Lung (tissue), 12 donors: ENCODE results near the gene DRC7. TPM values are rescaled to one million over a fixed set of nuclear protein-coding genes. Genes with fewer than 3 reads are reported as not detected.

Experiments used
- ATAC-seq: fragments of 200-7000 bp; cut with Tn5 transposase; one replicate; pipeline ENCODE4 v1.9.1; 2020; ENCODE audit warnings: moderate number of reproducible peaks; ENCODE audit not compliant: insufficient read depth, low FRiP score
- DNase-seq, 3 donors: peaks; one replicate each; pipeline ENCODE4 v3.0.0-alpha.2; 2013 to 2017
- H3K27ac ChIP-seq, 2 donors: one replicate each; pipeline ENCODE4 v1.5.1; 2013; ENCODE audit warnings: mild to moderate bottlenecking in 2 of 2, moderate library complexity in 2 of 2, control low read depth in 1 of 2, inconsistent platforms in 1 of 2, low read depth in 1 of 2, low read length in 1 of 2
- H3K27me3 ChIP-seq, 3 donors: one replicate each; pipeline ENCODE4 v1.5.1; 2013; ENCODE audit warnings: low read length in 2 of 3; ENCODE audit not compliant: control insufficient read depth in 3 of 3, insufficient read depth in 3 of 3
- H3K36me3 ChIP-seq, 4 donors: one replicate each; pipeline ENCODE4 v1.5.1; 2013; ENCODE audit warnings: low read length in 4 of 4, mild to moderate bottlenecking in 1 of 4, moderate library complexity in 1 of 4; ENCODE audit not compliant: control insufficient read depth in 4 of 4, insufficient read depth in 4 of 4
- H3K4me1 ChIP-seq, 5 donors: one replicate each; pipeline ENCODE4 v1.5.1; 2013; ENCODE audit warnings: low read length in 5 of 5, mild to moderate bottlenecking in 2 of 5, moderate library complexity in 1 of 5; ENCODE audit not compliant: control insufficient read depth in 5 of 5, insufficient read depth in 5 of 5
- H3K4me3 ChIP-seq: one replicate; pipeline ENCODE4 v1.5.1; 2013; ENCODE audit warnings: mild to moderate bottlenecking, control low read depth, moderate library complexity
- H3K9ac ChIP-seq, 2 donors: one replicate each; pipeline ENCODE4 v1.5.1; 2013; ENCODE audit warnings: low read length in 2 of 2, control low read depth in 1 of 2; ENCODE audit not compliant: insufficient read depth in 1 of 2
- H3K9me3 ChIP-seq, 4 donors: one replicate each; pipeline ENCODE4 v1.5.1; 2013; ENCODE audit warnings: low read length in 3 of 4, mild to moderate bottlenecking in 1 of 4, moderate library complexity in 1 of 4; ENCODE audit not compliant: control insufficient read depth in 4 of 4, insufficient read depth in 3 of 4
- WGBS, 2 donors: extraction: QIAGEN DNeasy Blood & Tissue Kit; methylation state at CpG; one replicate each; pipeline ENCODE4 v1.1.7; 2013; 5-methylcytosine and 5-hydroxymethylcytosine counted together
- polyA plus RNA-seq, 2 donors: library from polyadenylated mRNA; stranded (reverse); fragments of 200-250 nt; gene quantifications; one replicate each; pipeline ENCODE4 v1.2.1, GENCODE V29; 2013
- total RNA-seq, 2 donors: library from RNA; depleted of rRNA in 1 of 2; stranded (reverse); fragments of >200 nt in 1 of 2; gene quantifications; one replicate each; pipeline ENCODE4 v1.2.1, GENCODE V29; 2014 to 2021
- TF ChIP-seq, protein P1 (sequence below): IDR thresholded peaks from 2 replicates; pipeline ENCODE4 v1.5.1; 2012; ENCODE audit warnings: mild to moderate bottlenecking; ENCODE audit errors: control extremely low read depth, extremely low read depth
- donor health status: control.
- donor health status: control.
- donor health status: Bipolar disorder and iron deficiency.
- donor health status: healthy.
- donor health status: DM: yes; HTN: yes; CAD: no.

Gene DRC7
- total and polyA plus RNA-seq, 4 donors: 2.5 to 10.9 (median 6.4) TPM

DNA sequence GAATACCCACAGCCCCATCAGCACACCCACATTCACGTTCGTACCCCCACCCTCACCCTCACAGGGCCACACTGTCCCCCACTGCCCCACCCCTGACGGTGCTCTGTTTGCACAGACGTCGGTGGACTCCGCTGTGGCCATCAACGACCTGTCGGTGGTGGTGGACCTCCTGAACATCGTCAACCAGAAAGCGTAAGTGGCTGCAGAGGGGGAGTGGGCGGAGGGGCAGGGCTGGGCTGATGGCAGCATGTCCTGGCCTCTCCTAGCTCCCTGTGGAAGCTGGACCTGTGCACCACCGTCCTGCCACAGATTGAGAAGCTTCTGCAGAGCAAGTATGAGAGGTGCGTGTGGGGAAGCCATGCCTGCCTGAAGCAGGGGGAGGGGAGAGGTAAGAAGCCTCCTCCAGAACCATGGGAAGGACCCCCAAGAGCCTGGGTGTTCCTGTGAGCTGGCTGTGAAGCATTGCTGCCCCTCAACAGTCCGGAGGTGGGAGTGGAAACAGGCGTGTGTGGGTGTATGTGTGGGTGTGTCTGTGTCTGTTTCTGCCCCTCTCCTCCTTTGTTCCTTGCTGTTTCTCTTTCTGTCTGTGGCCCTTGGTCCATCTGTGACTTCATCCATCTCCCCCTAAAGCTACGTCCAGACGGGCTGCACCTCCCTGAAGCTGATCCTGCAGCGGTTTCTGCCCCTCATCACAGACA is 61.3 kb downstream of the DRC7 start:
- no peaks in the 10 kb centered on the region for H3K9me3 ChIP-seq
- DNase-seq (peak in 1 of 3 donors; percentile 2), ATAC-seq (no peak)
- H3K36me3 ChIP-seq: peaks cover 0 to 60% (median 14%) of the 10 kb centered on the region in 4 donors
- H3K4me1 ChIP-seq: peaks cover 0 to 4% (median 0%) of the 10 kb centered on the region in 5 donors
- no peaks in the 10 kb centered on the region for H3K27me3 ChIP-seq
- H3K4me3 ChIP-seq: no peak overlapping the region
- H3K27ac ChIP-seq: no peak overlapping the region
- no peak overlapping the region for H3K9ac ChIP-seq
- WGBS, 2 donors: 84 to 91% methylated on average over 18 of the region's 18 CpGs
- TF ChIP-seq, protein P1, sequence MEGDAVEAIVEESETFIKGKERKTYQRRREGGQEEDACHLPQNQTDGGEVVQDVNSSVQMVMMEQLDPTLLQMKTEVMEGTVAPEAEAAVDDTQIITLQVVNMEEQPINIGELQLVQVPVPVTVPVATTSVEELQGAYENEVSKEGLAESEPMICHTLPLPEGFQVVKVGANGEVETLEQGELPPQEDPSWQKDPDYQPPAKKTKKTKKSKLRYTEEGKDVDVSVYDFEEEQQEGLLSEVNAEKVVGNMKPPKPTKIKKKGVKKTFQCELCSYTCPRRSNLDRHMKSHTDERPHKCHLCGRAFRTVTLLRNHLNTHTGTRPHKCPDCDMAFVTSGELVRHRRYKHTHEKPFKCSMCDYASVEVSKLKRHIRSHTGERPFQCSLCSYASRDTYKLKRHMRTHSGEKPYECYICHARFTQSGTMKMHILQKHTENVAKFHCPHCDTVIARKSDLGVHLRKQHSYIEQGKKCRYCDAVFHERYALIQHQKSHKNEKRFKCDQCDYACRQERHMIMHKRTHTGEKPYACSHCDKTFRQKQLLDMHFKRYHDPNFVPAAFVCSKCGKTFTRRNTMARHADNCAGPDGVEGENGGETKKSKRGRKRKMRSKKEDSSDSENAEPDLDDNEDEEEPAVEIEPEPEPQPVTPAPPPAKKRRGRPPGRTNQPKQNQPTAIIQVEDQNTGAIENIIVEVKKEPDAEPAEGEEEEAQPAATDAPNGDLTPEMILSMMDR: no peak

DNA sequence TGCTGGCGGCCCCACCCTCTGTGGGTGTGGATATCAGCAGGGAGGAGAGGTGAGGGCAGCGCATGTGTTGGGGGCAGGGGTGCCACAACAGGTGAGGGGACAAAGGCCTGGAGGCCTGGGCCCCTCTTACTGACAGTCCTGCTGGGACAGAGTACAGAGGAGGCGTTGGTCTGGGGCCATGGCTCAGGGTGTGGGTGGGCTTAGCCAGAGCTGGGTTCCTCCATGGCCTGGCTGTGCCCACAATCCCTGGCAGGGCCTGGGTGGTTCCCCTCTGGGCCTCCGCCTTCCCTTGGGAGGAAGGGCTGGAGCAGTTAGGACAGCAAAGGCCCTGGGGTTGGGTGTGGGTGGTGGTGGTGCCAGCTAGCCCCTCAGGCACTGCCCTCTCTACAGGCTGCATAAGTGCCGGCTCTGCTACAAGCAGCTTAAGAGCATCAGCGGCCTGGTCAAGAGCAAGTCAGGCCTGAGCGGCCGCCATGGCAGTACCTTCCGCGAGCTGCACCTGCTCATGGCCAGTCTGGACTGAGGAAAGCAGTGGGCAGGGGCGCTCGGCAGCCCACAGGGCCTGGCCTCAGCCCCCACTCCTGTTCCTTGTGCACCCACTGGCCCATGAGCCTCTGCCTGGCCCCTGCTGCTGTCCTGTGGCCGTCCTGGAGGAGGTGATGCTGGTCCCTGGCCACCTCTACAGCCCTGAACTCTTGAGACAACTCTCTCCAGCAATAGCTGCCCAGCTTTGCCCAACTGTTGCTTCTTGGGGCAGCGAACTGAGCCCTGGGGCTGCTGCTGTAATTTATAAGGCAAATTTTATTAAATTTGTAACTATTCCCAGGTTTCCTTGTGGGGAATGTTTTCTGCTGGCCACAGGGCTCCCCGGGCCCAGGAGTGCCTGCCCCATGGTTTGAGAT is 62.1 kb downstream of the DRC7 start:
- DNase-seq: peak in 1 of 3 donors; percentile 8
- peaks cover 0 to 4% (median 0%) of the 10 kb centered on the region in 5 donors for H3K4me1 ChIP-seq
- ATAC-seq: no peak
- no peak overlapping the region for H3K4me3 ChIP-seq
- H3K9ac ChIP-seq: no peak overlapping the region
- H3K9me3 ChIP-seq: no peaks in the 10 kb centered on the region
- WGBS, 2 donors: 81 to 85% methylated on average over 15 of the region's 15 CpGs
- no peaks in the 10 kb centered on the region for H3K27me3 ChIP-seq
- H3K36me3 ChIP-seq: peaks cover 0 to 66% (median 15%) of the 10 kb centered on the region in 4 donors
- H3K27ac ChIP-seq: no peak overlapping the region
- TF ChIP-seq, protein P1: no peak

DNA sequence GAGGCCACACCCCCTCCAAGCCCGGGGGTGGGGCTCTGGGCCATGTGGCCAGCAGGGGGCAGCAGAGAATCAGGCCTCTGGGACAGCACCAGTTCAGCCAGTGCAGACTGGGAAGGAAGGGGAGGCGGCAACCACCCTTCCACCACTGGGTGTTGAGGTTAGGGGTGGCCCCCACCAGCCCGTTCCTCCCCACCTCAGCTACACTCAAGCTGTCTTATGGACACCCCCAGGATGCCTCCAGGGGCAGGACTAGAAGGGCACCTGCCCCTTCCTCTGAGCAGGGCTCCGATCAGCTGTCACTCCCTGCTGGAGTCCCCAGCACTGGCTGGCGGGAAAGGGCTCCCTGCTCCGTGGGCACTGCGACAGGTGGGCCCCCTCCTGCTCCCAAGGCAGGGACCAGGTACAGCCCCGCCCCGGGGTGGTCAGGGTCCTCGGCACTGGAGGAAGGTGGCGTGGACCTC is 62.8 kb downstream of the DRC7 start:
- 57 to 60% methylated on average over 11 of the region's 11 CpGs for WGBS, 2 donors
- TF ChIP-seq, protein P1: peak; percentile 91
- Histone ChIP-seq H3K4me1 (peaks cover 0 to 4% (median 0%) of the 10 kb centered on the region in 5 donors), H3K27me3 (no peaks in the 10 kb centered on the region), H3K36me3 (peaks cover 0 to 67% (median 16%) of the 10 kb centered on the region in 4 donors), H3K27ac (no peak overlapping the region), H3K9ac (no peak overlapping the region), H3K4me3 (no peak overlapping the region), H3K9me3 (no peaks in the 10 kb centered on the region)
- ATAC-seq (peak; percentile 88), DNase-seq (peak; percentile 60 to 74 (median 62))
